Hepatocyte (in vitro differentiated cells): ENCODE data around the gene LRRC45.

Source experiments
- EZH2 ChIP-seq: fragments of 200-600 bp; sonication (generic); IDR thresholded peaks from 2 replicates; pipeline ENCODE4 v1.6.1; 2016; ENCODE audit warnings: antibody characterized with exemption, mild to moderate bottlenecking, borderline replicate concordance
- EZH2phosphoT487 ChIP-seq: fragments of 200-600 bp; sonication (generic); IDR thresholded peaks from one replicate; pipeline ENCODE4 v1.6.1; 2018; ENCODE audit warnings: antibody characterized with exemption, mild to moderate bottlenecking, low read depth, moderate library complexity; ENCODE audit not compliant: unreplicated experiment, severe bottlenecking
- TF ChIP-seq, protein P1 (sequence below): fragments of 200-600 bp; sonication (generic); IDR thresholded peaks from 2 replicates; pipeline ENCODE4 v1.5.1; 2016; ENCODE audit warnings: antibody characterized with exemption, mild to moderate bottlenecking; ENCODE audit not compliant: poor library complexity

DNA sequence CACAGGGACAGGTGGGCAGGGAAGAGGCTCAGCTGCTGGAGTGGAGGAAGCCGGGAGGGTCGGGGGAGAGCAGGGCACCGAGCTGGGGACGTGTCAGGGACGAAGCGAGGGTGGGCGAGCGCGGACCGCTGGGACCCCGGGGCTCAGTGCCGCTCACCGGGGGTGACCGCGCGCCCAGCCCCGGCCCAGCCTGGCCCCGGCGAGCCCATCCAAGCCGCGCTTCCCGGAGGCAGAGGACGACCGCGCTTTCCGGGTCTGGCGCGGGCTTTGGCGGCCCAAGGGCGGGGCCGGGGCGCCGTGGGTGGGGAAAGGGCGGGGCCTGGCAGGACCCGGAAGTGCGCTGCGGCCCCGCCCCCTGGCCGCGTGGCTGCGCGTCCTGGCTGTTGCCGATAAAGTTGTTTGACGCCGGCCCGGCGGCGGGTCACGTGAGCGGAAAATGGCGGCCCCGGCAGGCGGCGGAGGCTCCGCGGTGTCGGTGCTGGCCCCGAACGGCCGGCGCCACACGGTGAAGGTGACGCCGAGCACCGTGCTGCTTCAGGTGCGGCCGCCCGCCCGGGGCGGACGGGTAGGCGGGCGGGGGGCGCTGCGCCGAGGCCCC is 45.8 kb upstream of the LRRC45 start, which contains the start of gene ASPSCR1:
- TF ChIP-seq, protein P1, sequence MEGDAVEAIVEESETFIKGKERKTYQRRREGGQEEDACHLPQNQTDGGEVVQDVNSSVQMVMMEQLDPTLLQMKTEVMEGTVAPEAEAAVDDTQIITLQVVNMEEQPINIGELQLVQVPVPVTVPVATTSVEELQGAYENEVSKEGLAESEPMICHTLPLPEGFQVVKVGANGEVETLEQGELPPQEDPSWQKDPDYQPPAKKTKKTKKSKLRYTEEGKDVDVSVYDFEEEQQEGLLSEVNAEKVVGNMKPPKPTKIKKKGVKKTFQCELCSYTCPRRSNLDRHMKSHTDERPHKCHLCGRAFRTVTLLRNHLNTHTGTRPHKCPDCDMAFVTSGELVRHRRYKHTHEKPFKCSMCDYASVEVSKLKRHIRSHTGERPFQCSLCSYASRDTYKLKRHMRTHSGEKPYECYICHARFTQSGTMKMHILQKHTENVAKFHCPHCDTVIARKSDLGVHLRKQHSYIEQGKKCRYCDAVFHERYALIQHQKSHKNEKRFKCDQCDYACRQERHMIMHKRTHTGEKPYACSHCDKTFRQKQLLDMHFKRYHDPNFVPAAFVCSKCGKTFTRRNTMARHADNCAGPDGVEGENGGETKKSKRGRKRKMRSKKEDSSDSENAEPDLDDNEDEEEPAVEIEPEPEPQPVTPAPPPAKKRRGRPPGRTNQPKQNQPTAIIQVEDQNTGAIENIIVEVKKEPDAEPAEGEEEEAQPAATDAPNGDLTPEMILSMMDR = no peak
- no peak for TF ChIP-seq EZH2
- TF ChIP-seq EZH2phosphoT487 = no peak
